ENCODE data around the gene LRRC17.

- TF ChIP-seq EZH2 (IDR thresholded peaks at IDR 0.05; ENCODE audit: insufficient read depth, poor library complexity, severe bottlenecking) = no peak
- TF ChIP-seq EZH2phosphoT487 (IDR thresholded peaks at IDR 0.05; ENCODE audit: insufficient read depth, low read depth) = no peak
Measured at GRCh38 chr7:102973096-102973802, 60.4 kb downstream of the LRRC17 start.

Measured in GM23248 (cell line).